GM21737 (cell line): ENCODE results near the gene ZNF860.
A peak's percentile ranks its signal among the peaks of the same experiment; 100 is the strongest.

Experiments used
- ATAC-seq: cut with Tn5 transposase; IDR thresholded peaks from one replicate; pipeline ENCODE4 v1.9.1; 2021; ENCODE audit warnings: mild to moderate bottlenecking, moderate library complexity; ENCODE audit not compliant: unreplicated experiment

The ZNF860 gene

DNA sequence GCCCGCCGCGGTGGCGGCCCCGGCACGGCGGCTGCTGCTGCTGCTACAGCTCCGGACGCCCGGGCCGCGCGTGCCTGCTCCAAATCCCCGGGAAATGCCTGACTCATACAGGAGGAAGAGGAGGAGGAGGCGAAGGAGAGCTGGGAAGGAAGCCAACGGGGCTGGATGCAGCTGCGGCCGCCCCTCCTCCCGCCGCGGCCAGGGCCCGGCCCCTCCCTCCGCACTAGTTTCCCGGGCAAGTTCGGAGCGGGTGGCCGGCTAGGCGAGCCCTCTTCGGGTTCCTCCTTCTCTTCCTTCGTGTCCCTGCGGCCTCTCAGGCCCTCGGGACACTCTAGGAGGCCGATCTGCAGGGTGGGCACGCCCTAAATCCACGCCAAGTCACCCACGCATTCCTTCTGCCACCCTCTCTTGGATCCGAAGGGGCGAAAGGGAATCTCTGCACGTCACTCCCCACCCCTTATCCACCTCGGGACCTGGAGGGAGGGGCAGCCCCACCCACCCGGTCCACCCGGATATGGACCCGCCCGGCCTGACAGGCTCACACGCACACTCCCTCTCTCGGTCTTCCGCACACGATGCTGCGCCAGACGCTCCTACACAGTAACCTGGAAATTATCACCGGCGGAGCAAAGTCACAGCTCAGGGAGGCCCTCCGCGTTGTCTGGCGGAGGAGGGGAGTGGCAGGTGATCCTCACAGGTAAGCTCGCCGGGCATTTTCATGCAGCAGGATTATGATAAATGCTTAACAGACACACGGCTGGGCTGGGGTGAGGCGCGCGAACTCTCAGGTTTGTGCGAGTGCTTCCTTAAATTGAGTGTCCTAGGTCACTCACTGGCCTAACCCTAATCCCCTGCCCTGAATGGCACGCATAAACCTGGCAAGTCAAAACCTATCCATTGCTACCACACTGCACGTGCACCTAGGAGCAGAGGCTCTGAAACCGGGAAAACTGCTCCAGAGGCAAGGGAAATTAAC, at the start of gene ZNF860, which contains the start of gene OSBPL10:
Gene ZNF860, plus strand, starts transcription at position 545 of the 976 bp plus-strand sequence. CDS start 7,330 bp downstream, outside the sequence.
Gene OSBPL10, minus strand, starts transcription at position 57 of the 976 bp plus-strand sequence. CDS start 83 bp downstream, outside the sequence.
- no peak for ATAC-seq

DNA sequence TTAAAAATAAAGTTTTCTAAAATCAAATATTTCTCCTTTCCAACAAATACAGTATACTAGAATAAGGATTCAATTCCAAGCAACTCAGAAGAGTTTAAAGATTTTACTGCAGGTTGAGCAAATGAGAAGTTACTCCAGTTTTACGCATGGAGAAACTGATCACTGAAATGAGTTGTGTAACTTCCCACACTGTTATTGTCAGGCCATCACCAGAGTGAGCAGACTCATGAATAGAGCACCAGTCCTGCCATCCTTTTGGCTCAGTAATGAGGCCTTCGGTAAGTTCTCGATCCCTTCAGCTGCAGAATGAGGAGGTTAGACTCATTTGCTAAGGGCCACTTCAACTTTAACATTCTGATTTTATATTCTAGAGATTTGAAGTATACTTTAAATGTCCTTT, 48.6 kb upstream of the ZNF860 start:
- ATAC-seq: no peak

DNA sequence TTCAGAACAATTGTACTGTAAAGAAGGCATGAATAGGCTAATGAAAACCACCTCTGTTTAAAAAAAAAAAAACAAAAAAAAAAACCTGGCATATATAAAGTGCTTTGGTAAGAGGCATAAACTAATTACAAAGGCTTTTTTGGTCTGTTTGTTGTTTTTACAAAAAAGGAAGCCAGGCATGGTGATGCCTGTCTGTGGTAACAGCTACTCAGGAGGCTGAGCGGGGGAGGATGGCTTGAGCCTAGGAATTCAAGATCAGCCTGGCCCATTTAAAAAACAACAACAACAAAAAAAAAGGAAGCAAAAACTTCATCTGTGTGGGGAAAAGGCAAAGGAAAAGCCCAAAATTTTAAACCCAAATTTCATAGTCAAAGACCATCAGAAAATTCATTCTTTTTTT, 47.5 kb upstream of the ZNF860 start:
- ATAC-seq: no peak

DNA sequence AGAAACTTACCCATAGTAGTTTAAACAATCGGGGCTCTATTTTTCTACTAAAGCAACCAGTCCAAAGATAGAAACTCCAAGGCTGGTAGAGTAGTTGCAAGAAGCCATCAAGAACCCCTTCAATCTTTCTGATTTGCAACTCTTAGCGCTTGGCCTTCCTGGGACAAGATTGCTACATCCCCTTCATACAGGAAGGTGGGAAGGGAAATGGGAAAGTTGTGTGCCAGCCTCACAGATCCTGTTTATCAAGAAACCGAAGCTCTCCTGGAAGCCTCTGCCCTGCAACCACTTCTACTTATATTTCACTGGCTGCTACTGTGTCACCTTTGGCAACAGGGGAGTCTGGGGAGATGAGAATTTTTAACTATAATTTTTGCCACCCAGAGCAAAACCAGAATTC, 46.7 kb upstream of the ZNF860 start:
- no peak for ATAC-seq

DNA sequence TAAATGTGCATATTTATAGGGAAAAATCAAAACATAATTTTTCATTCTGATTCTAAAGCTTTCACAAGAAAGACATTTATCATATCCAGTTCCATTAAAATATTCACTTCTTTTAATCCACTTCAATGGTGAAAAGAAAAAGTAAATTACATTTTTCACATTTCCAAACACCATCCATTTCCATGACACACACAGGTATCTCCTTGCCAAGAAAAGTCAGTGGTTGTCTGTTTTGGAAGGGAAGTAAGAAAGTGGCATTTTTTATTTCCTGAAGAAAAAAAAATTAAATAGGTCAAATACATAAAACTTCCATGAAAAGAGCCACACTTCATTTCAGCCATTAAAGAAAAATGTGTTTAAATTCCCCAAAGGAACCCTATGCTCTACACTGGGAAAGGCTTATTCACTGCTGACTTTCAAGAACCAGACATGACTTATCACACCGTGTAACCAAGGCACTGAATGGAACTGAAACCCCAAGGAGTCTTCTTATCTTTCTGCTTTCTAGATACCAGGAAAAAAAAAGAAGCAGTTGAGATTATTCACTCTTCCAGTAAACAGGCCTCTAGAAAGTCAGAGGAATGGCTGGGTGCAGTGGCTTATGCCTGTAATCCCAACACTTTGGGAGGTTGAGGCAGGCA, 45.0 kb upstream of the ZNF860 start:
- ATAC-seq: no peak

DNA sequence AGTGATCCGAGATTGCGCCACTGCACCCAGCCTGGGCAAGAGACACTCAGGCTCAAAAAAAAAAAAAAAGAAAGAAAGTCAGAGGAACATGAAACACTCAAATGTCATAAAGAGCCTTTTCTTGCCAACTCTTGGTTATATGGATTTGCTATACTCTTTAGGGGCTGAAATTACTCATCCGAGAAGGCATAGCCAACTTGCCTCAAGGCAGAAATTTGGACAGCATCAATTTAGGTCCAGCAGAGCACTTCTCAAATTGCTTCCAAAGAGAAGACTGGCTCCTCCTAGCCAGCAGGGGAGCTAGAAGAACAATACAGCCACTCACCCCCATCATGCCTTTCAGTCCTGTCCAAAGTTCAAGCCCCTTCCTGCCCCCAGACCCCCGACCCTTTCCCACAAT, 44.3 kb upstream of the ZNF860 start:
- ATAC-seq: no peak

DNA sequence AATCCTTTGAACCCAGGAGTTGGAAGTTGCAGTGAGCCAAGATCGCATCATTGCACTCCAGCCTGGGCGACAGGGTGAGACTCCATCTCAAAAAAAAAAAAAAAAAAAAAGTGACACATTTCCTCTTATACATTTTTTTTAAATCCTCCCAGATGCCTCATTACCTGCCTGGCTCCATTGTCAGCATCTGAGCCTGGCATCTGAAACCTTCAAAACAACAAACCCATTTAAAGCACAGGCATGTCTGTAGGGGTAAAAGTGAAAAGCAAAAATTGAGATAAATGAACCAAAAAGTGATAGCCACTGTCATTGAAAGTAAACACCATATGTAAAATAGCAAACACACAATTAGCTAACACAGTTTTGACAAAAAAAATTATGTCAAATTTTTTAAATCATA, 39.1 kb upstream of the ZNF860 start:
- no peak for ATAC-seq

DNA sequence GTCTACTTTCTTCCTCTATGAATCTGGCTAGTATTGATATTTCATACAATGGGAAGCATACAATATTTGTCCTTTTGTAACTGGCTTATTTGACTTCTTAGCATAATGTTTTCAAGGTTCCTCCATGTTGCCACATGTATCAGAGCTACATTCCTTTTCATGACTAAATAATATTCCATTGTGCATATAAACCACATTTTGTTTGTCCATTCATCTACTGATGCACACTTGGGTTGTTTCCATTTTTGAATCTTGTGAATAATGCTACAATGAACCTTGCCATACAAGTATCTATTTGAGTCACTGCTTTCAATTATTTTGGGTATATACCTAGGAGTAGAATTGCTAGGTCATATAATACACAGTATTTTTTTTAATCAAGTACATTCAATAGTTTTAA, 38.5 kb upstream of the ZNF860 start:
- no peak for ATAC-seq

DNA sequence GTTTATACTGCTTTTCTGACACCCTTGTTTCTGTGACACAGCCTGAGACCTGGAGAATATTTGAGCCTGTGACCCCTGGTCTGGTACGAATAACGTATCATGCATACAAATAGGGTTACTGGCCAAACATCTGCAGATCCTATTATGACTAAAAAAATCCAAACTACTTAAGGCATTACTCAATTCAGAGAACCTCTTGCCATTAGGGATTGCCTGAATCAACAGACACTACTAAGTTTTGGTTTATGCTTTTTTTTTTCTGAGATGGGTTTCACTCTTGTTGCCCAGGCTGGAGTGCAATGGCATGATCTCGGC, 35.9 kb upstream of the ZNF860 start:
- no peak for ATAC-seq

DNA sequence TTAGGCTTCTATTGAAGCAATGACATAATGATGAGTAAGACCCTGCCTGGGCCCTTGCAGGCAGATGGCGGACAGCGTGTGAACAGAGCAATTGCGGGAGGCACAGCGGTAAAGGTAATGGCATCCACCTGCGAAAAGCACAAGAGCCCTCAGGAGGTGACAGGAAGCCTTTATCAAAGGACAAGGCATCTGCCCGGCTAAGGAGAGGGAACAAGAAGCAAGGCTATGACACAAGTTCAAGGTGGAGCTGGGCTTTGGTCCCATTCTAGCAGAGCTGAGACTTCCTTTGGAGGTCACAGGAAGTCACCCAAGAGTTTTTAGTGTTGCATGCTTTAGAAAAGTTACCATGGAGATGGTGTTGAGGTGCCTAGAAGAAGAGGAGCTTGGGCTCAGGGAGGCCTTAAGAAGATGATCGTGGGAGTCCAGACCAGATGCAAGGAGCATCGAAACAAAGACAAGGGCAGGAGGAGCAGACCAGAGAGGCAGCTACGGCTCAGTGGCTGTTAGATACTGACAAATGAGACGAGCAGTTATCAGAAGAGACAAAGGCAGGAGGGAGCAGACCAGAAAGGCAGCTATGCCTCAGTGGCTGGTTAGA, 35.0 kb upstream of the ZNF860 start:
- peak; percentile 52 for ATAC-seq

DNA sequence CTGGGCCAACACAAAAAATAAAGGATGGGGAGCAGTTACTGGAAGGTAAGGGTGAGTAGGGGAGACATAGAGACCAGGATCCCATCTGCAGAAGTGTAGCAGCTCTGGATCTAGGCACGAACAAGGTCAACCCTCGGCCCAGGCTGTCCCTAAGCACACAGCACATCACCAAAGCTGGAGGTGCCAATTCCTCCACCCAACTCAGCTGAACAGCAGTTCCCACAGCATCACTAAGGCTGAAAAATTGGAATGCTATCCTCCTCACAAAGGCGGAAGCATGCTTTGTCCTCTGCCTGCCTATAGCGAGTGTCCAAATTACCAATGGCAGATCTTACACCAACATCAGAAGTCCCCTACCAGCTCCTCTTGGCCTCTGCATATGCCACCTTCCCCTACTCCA, 34.4 kb upstream of the ZNF860 start:
- ATAC-seq: no peak

DNA sequence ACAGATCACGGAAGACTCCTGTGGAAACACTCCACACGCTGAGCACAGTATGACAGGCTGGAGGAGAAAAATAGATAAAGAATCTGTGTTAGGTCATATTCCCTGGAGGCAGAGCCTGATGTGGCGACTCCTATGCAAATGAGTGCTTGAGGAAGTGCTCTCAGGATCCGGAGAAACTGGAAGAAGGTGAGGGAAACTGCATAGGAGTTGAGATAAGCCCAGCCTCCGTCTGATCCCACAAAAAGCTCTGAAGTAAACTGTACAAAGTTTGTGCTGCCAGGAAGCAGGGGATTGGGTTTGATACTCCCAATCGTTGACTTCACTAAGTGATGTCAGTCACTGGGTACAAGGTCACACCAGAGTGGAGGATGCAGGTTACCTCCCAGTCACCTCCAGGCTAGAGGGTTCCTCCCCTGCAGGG, 33.9 kb upstream of the ZNF860 start:
- no peak for ATAC-seq

DNA sequence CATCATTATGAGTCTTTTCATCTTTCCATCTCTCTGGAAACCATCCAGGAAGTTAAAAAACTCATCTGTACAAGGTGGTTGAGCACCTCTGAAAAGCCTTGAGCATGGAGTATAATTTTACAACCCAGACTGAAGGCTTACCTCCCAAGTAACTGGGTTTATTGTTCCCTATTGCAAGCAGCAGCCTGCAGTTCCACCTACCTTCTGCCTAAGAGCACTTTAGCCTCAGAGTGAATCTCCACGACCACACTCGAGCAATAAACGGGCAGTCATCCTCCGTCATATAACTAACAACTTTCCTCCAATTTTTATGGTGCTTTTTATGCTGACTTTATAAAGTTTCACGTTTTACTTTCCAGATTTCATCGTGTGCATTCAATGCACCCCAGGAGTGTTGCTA, 33.3 kb upstream of the ZNF860 start:
- ATAC-seq: no peak

DNA sequence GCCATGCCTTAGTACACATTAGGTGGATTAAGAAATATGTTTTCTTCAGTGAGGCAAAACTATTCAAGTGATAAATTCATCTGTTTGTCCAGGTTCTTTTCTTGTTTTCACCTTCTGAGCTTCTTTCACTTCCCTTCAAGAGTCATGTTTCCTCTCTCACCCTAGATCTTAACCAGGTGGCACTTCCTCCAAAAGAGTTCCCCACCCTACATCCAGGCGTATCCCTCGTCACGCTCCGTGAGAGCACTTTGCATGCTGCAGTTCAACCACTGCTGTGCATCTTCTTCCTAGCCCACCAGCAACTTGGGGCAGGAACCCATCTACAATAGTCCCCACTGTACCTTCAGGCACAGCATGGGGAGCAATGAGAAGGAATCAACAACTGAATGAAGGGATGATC, 29.3 kb upstream of the ZNF860 start:
- ATAC-seq: peak; percentile 89

DNA sequence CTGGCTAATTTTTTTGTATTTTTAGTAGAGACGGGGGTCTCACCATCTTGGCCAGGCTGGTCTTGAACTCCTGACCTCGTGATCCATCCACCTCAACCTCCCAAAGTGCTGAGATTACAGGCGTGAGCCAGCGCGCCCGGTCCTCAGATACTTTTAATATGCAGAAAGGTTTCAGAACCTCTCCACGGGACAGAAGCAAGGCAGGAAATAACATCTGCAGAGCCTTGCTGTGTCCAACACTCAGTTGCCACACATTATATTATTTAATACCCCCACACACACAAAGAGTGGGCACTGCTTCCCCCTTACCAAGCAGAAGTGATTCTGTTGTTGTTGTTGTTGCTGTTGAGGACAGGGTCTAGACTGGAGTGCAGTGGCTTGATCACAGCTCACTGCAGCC, 28.5 kb upstream of the ZNF860 start:
- no peak for ATAC-seq

DNA sequence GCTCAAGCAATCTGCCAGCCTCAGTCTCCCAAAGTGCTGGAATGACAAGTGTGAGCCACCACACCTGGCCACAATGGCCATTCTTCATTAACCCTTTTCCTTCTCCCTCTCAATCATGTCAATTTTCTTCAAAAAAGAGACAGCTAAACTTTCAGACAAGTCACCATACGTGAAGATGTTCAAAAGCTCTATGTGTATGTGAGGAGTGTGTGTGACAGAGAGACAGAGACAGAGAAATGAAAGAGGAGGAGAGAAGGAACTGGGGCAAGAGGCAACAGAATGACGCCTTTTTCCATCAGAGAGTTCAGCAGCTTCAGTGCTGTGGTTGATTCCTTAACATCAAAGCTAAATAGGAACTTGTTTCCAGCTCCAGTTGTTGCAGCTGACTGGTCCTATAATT, 27.9 kb upstream of the ZNF860 start:
- ATAC-seq: no peak

DNA sequence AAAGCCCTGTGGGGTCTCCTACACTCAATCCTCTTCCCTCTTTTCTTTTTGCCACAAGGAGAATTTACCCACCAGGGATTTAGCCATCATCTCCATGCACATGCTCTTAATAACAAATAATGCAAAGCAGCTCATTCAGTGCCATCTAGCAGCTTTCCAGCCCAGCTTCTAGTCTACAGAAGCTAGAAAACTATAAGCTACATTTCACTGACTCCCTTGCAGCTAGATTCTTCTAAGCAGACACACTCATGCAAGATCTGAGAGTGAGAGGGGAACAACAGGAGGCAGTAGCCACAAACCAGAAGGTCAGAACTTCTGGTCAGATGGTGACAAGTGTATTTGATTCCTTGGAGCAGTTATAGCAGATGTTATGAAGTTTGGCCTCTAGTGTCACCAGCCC, 26.0 kb upstream of the ZNF860 start:
- ATAC-seq: no peak

DNA sequence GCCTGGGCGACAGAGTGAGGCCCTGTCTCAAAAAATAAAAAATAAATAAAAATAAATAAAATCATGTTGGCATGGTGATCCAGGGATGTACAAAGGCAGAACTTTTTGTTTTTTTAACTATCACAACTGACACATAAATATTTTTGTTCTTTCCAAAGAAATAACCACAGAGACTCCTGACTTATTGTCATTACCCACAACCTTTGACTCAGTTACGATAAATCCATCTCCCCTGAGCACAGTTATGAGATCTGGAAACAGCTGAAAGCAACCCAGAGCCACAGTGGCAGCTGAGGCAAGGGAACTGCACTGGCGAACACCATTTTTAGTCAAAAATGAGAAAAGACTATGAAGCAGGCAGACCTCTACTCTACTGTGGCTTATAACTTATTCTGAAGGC, 24.4 kb upstream of the ZNF860 start:
- ATAC-seq: no peak

DNA sequence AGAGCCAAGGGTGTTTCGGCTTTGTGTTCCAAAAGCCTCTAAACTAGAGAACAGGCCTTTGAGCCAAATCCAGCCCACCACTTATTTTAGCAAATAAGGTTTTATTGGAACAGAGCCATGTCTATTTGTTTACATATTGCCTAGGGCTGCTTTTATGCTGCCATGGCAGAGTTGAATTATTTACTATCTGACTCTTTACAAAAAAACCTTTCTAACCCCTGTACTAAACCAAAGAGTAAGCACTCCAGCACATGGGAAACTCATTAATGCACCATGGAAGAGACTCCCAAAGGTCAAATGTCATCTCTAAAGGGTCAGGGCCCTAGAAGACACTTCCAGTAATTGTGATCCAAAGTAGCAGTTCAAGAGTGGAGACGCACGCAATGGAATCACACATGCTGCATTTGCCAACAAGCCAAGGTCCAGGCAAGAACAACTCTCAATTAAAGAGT, 22.8 kb upstream of the ZNF860 start:
- no peak for ATAC-seq

DNA sequence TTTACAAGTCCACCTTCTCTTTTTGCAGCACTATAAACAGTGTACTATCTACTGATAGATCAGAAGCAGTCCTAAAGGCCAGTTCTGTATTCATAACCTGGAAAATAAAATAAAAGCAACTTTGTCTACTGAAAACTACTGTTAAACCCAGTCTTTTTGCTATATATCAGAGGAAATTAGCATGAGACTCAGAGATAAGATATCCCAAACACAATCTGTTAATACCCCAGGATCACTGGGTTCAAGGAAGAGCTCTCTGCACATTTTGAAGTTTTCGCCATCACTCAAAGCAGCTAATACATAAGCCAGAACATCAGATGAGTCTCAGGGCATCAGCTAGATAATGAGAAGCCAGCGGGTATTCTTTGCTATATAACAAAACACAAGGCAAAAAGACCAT, 22.3 kb upstream of the ZNF860 start:
- no peak for ATAC-seq

DNA sequence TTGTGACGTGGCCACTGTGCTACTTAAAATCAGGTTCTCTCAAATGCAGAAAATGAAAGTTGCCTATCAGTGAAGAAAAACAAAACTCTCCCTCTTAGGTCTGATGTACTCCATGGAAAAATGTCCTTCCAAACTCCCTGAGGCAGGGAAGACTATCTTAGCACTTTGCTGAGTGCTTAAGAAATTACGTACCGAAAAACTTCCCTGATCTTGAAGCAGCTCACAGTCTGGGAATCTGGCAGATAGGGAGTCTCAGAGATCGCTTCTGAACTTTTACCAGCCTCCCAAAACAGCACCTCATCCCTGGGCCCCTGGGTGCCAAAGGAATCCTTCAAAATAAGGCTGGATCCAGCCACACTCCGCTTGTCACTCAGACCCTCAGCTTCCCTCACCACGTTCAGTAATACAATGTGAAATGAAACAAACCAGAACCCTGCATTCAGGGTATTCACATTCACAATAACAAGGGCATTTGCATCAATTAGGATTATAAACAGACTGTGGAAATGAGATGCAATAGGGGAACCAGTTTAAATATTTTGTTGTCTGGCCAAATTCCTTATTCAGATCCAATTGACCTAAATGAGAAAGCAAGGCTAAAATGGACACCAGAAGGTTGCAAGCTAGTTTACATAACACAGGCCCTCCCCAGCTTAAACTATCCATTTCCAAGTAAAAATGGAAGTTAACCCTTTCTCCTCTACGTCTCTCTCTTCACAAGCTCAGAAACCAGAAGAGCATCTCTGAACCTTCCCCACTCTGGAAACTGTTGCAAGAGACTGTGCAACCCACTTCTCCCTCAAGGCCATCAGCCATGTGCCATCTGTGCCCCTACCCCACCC, 21.4 kb upstream of the ZNF860 start:
- no peak for ATAC-seq
